HG03060 (cell line): ENCODE measurements around the gene DIABLO.
"Not testable (repeated sequence)": the region's sequence is repeated elsewhere in the genome, so short reads cannot be mapped to it uniquely, and the experiment has no call there.

Experiments
- ATAC-seq: cut with Tn5 transposase; IDR thresholded peaks from one replicate; pipeline ENCODE4 v1.9.1; 2021; ENCODE audit warnings: low read depth, moderate number of reproducible peaks; ENCODE audit not compliant: unreplicated experiment

Gene DIABLO

GRCh38 chr12:122190842-122191668 lies 34.8 kb downstream of the DIABLO start:
- ATAC-seq, result no peak

- no peak for ATAC-seq
These were observed 36.0 kb downstream of the DIABLO start for GRCh38 chr12:122189626-122190475.

- ATAC-seq, result no peak
These were observed 38.4 kb downstream of the DIABLO start for GRCh38 chr12:122187466-122187865.

- ATAC-seq, result no peak
These were observed 40.3 kb downstream of the DIABLO start for GRCh38 chr12:122185494-122186082.

- ATAC-seq, result no peak
These were observed 40.8 kb downstream of the DIABLO start for GRCh38 chr12:122185079-122185478.

- no peak for ATAC-seq
These were observed 41.3 kb downstream of the DIABLO start for GRCh38 chr12:122184517-122184916.

- ATAC-seq, result no peak
These were observed 42.3 kb downstream of the DIABLO start for GRCh38 chr12:122183588-122183940.

- ATAC-seq, result no peak
These were observed 42.8 kb downstream of the DIABLO start, which contains the start of gene LRRC43 for GRCh38 chr12:122182887-122183587. LRRC43 (plus strand) TSS chr12:122183123; CDS start chr12:122183145, 22 bp downstream.

GRCh38 chr12:122176473-122176872 lies 49.4 kb downstream of the DIABLO start:
- ATAC-seq, result not testable (repeated sequence)

- no peak for ATAC-seq
These were observed 51.6 kb downstream of the DIABLO start, which contains the start of gene IL31 for GRCh38 chr12:122174155-122174845. IL31 (minus strand) TSS chr12:122174221; CDS start chr12:122174172, 49 bp downstream.

GRCh38 chr12:122172262-122172939 lies 53.5 kb downstream of the DIABLO start:
- ATAC-seq, result no peak

GRCh38 chr12:122171399-122171798 lies 54.5 kb downstream of the DIABLO start:
- ATAC-seq, result no peak

GRCh38 chr12:122168492-122168891 lies 57.4 kb downstream of the DIABLO start:
- no peak for ATAC-seq

GRCh38 chr12:122167356-122167925 lies 58.4 kb downstream of the DIABLO start:
- no peak for ATAC-seq

- no peak for ATAC-seq
These were observed 59.2 kb downstream of the DIABLO start for GRCh38 chr12:122166422-122167349.

GRCh38 chr12:122162976-122163375 lies 62.9 kb downstream of the DIABLO start:
- no peak for ATAC-seq

GRCh38 chr12:122161682-122162081 lies 64.2 kb downstream of the DIABLO start:
- ATAC-seq, result no peak

- no peak for ATAC-seq
These were observed 65.1 kb downstream of the DIABLO start for GRCh38 chr12:122160761-122161160.
